ENCODE measurements around the gene NSMF.
A peak's percentile ranks its signal among the peaks of the same experiment; 100 is the strongest.

NSMF gene

GRCh38 chr9:137456061-137456863 lies 2.9 kb downstream of the NSMF start:
- ChIA-PET CTCF (no interaction called here), POLR2A (interaction anchor here (0.7 to 1.4 kb wide), 2 partner anchors 27 to 34 kb away, joined by 3 to 4 read pairs; partner anchors contain the start of gene EXD3)
- no peak for DNase-seq (ENCODE audit: extremely low spot score)
- no peak for TF ChIP-seq HDGF (IDR thresholded peaks at IDR 0.05; ENCODE audit: borderline replicate concordance)
- TF ChIP-seq PKNOX1 (IDR thresholded peaks at IDR 0.05) = no peak
- no peak for TF ChIP-seq L3MBTL2 (conservative IDR thresholded peaks at IDR 0.05)
- no peak for TF ChIP-seq ZNF384 (IDR thresholded peaks at IDR 0.05)
- TF ChIP-seq LEF1 (IDR thresholded peaks at IDR 0.05; ENCODE audit: borderline replicate concordance) = no peak
- no peak for TF ChIP-seq FOXK2 (IDR thresholded peaks at IDR 0.05)
- TF ChIP-seq NFRKB (IDR thresholded peaks at IDR 0.05) = no peak
- TF ChIP-seq TARDBP (IDR thresholded peaks at IDR 0.05) = no peak
- no peak for TF ChIP-seq FOXM1 (IDR thresholded peaks at IDR 0.05; ENCODE audit: borderline replicate concordance)
- TF ChIP-seq SUZ12 (IDR thresholded peaks at IDR 0.05) = no peak
- no peak for TF ChIP-seq FOXA1 (IDR thresholded peaks at IDR 0.05)
- TF ChIP-seq SP1 (IDR thresholded peaks at IDR 0.05) = no peak

- POLR2A ChIA-PET = interaction anchor here (0.7 to 1.4 kb wide), 2 partner anchors 27 to 33 kb away, joined by 3 to 4 read pairs; partner anchors contain the start of gene EXD3
- no peak for DNase-seq (ENCODE audit: extremely low spot score)
- CTCF ChIA-PET = no interaction called here
- TF ChIP-seq PKNOX1 (IDR thresholded peaks at IDR 0.05) (no peak), CTBP1 (IDR thresholded peaks at IDR 0.05; ENCODE audit: borderline replicate concordance) (no peak), LEF1 (IDR thresholded peaks at IDR 0.05; ENCODE audit: borderline replicate concordance) (no peak), TARDBP (IDR thresholded peaks at IDR 0.05) (no peak), ELF4 (IDR thresholded peaks at IDR 0.05) (no peak), BHLHE40 (IDR thresholded peaks at IDR 0.05; ENCODE audit: borderline replicate concordance) (no peak), HDGF (IDR thresholded peaks at IDR 0.05; ENCODE audit: borderline replicate concordance) (no peak), ZNF384 (IDR thresholded peaks at IDR 0.05) (no peak), FOXA1 (IDR thresholded peaks at IDR 0.05) (no peak), L3MBTL2 (conservative IDR thresholded peaks at IDR 0.05) (no peak), ARNT (IDR thresholded peaks at IDR 0.05) (no peak), FOXK2 (IDR thresholded peaks at IDR 0.05) (no peak), FOXM1 (IDR thresholded peaks at IDR 0.05; ENCODE audit: borderline replicate concordance) (no peak), SP1 (IDR thresholded peaks at IDR 0.05) (no peak)
These were observed 3.7 kb downstream of the NSMF start for GRCh38 chr9:137455359-137455991.

- ChIA-PET POLR2A (no interaction called here), CTCF (no interaction called here)
- DNase-seq (ENCODE audit: extremely low spot score) = no peak
- no peak for TF ChIP-seq HDGF (IDR thresholded peaks at IDR 0.05; ENCODE audit: borderline replicate concordance)
- TF ChIP-seq L3MBTL2 (conservative IDR thresholded peaks at IDR 0.05) = no peak
- no peak for TF ChIP-seq FOXM1 (IDR thresholded peaks at IDR 0.05; ENCODE audit: borderline replicate concordance)
- TF ChIP-seq SP1 (IDR thresholded peaks at IDR 0.05) = no peak
- TF ChIP-seq NFRKB (IDR thresholded peaks at IDR 0.05) = no peak
- no peak for TF ChIP-seq CTBP1 (IDR thresholded peaks at IDR 0.05; ENCODE audit: borderline replicate concordance)
These were observed 4.4 kb downstream of the NSMF start for GRCh38 chr9:137454597-137455358.

GRCh38 chr9:137454145-137454596 lies 5.0 kb downstream of the NSMF start:
- no peak for TF ChIP-seq HDGF (IDR thresholded peaks at IDR 0.05; ENCODE audit: borderline replicate concordance)
- no peak for TF ChIP-seq FOXM1 (IDR thresholded peaks at IDR 0.05; ENCODE audit: borderline replicate concordance)
- no peak for TF ChIP-seq ELF4 (IDR thresholded peaks at IDR 0.05)
- TF ChIP-seq CTBP1 (IDR thresholded peaks at IDR 0.05; ENCODE audit: borderline replicate concordance) = no peak
- no peak for TF ChIP-seq SP1 (IDR thresholded peaks at IDR 0.05)
- no peak for TF ChIP-seq BHLHE40 (IDR thresholded peaks at IDR 0.05; ENCODE audit: borderline replicate concordance)
- TF ChIP-seq NFRKB (IDR thresholded peaks at IDR 0.05) = no peak
- no peak for TF ChIP-seq SUZ12 (IDR thresholded peaks at IDR 0.05)
- no peak for TF ChIP-seq TARDBP (IDR thresholded peaks at IDR 0.05)
- no peak for TF ChIP-seq L3MBTL2 (conservative IDR thresholded peaks at IDR 0.05)
- no peak for TF ChIP-seq FOXK2 (IDR thresholded peaks at IDR 0.05)
- no peak for TF ChIP-seq ZNF384 (IDR thresholded peaks at IDR 0.05)
- no peak for TF ChIP-seq ARNT (IDR thresholded peaks at IDR 0.05)
- no peak for TF ChIP-seq LEF1 (IDR thresholded peaks at IDR 0.05; ENCODE audit: borderline replicate concordance)
- DNase-seq (ENCODE audit: extremely low spot score) = peak; percentile 66
- ChIA-PET POLR2A (no interaction called here), CTCF (interaction anchor here (1.0 kb wide), 1 partner anchor 55 kb away, joined by 4 read pairs; no protein-coding TSS in a partner anchor)

GRCh38 chr9:137453643-137454081 lies 5.5 kb downstream of the NSMF start:
- peak; percentile 88 for DNase-seq (ENCODE audit: extremely low spot score)
- CTCF ChIA-PET = interaction anchor here (1.0 kb wide), 1 partner anchor 56 kb away, joined by 4 read pairs; no protein-coding TSS in a partner anchor
- POLR2A ChIA-PET = no interaction called here
- TF ChIP-seq FOXA1 (IDR thresholded peaks at IDR 0.05) = no peak
- no peak for TF ChIP-seq FOXK2 (IDR thresholded peaks at IDR 0.05)
- no peak for TF ChIP-seq ELF4 (IDR thresholded peaks at IDR 0.05)
- no peak for TF ChIP-seq BHLHE40 (IDR thresholded peaks at IDR 0.05; ENCODE audit: borderline replicate concordance)
- TF ChIP-seq FOXM1 (IDR thresholded peaks at IDR 0.05; ENCODE audit: borderline replicate concordance) = no peak
